PC-9 (cell line): ENCODE results near the gene ZNF892.

Source experiments
- EZH2 ChIP-seq: fragments of 200-600 bp; sonication (generic); IDR thresholded peaks from 2 replicates; pipeline ENCODE4 v1.8.0; 2017; ENCODE audit warnings: antibody characterized with exemption, low read depth
- TF ChIP-seq, protein P1 (sequence below): fragments of 200-600 bp; sonication (generic); conservative IDR thresholded peaks from 2 replicates; pipeline ENCODE4 v1.6.1; 2017; ENCODE audit warnings: mixed run types, antibody characterized with exemption, mild to moderate bottlenecking, moderate library complexity

- TF ChIP-seq, protein P1, sequence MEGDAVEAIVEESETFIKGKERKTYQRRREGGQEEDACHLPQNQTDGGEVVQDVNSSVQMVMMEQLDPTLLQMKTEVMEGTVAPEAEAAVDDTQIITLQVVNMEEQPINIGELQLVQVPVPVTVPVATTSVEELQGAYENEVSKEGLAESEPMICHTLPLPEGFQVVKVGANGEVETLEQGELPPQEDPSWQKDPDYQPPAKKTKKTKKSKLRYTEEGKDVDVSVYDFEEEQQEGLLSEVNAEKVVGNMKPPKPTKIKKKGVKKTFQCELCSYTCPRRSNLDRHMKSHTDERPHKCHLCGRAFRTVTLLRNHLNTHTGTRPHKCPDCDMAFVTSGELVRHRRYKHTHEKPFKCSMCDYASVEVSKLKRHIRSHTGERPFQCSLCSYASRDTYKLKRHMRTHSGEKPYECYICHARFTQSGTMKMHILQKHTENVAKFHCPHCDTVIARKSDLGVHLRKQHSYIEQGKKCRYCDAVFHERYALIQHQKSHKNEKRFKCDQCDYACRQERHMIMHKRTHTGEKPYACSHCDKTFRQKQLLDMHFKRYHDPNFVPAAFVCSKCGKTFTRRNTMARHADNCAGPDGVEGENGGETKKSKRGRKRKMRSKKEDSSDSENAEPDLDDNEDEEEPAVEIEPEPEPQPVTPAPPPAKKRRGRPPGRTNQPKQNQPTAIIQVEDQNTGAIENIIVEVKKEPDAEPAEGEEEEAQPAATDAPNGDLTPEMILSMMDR, result no peak
- no peak for TF ChIP-seq EZH2
Observed at GRCh38 chr2:95206096-95206495, 1.2 kb upstream of the ZNF892 start.
